ENCODE data around the gene SPOCK2.

SPOCK2 gene

DNA sequence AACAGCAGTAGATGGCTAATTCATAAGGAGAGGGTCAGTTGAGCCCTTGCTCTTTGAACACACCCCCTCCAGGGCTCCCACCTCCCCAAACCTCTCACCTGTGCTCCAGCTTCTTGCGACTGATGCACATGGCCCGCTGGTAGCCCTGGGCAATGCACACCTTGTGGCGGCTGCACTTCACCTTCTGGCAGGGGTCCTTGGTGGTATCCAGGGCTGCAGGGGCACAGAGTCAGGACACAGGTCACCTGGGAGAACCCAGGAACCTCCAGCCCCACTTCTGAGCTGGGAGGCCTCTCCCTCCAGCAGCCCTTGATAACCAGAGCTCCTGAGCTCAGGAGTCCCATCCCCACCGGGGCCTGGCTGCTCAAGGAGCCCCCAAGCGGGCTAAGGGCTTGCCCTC, 16.3 kb downstream of the SPOCK2 start:
- DNase-seq (ENCODE audit: low read depth): no peak

DNA sequence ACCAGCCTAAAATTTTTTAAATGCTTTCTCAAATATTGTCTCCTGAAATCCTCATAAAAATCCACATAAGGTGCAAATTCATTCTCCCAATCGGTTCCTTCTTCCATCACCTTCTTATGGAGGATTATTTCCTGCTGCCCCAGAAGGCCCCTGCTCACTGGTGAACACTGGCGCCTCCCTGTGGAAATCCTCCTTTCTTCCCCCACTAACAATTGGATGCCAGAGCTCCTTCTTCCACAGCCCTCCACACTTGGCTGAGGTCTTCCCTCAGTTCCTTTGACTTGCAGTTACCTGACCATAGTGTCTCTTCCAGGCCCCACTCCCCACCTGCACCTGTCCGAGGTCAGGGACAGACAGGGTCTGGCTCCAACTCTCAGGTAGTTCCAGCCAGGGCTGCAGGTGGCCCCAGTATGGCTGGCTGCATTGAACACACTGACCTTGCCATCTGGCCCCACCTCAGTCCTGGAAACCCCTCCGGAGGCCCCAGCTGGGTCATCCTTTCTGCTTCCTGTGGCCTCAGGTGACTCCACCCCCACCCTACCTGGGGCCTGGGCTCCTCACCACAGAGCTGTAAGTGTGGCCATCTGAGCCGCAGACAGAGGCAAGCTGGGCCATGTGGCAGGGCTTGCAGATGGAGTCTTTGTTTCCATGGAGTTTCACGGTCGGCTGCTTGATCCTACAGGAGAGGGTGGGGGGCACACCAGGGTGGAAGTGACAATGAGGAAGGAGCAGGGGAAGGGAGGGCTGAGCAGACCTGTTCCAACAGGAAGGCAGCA, 18.4 kb downstream of the SPOCK2 start:
- DNase-seq (ENCODE audit: low read depth): no peak

GRCh38 chr10:72068901-72069446, 19.4 kb downstream of the SPOCK2 start:
- peak; percentile 55 for DNase-seq (ENCODE audit: low read depth)

- DNase-seq (ENCODE audit: low read depth): no peak
Observed at GRCh38 chr10:72068126-72068765, 20.1 kb downstream of the SPOCK2 start.

GRCh38 chr10:72067463-72068125, 20.8 kb downstream of the SPOCK2 start:
- DNase-seq (ENCODE audit: low read depth): no peak

DNA sequence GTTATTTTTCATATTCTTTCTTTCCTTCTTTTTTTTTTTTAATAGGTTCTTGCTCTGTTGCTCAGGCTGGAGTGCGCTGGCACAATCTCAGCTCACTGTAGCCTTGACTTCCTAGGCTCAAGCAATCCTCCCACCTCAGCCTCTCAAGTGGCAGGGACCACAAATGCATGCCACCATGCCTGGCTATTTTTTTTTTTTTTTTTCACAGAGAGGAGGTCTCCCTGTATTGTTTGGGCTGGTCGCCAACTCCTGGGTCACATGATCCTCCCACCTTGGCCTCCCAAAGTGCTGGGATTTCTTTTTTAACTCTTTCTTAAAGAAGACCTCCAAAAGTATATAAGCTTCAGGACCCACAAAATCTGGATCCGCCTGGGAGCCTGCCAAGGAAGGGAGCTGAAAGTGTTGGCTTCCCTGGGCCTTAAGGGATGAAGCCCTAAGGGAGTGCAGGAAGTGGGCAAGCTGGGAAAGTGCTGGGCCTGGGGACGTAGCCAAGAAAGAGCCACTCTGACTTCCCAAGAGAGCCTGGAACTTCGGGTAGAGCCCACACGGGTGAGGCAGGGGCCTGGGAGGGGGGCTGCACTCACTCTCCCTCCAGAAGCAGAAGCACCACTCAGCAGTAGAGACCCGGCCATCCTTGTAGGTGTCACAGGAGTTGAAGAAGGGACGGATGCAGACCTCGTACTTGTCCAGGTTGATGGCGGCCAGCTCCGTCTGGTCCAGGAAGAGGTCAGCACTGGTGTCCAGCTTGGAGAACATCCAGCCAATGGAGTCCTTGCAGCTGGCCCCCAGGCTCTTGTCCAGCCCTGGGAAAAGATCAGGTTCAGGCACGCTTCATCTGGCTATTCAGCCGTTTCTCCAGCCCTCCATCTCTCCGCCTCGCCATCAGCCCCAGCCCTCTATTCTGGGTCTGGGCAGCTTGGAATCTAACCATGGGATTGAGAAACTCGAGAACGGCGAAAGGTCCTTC, 21.8 kb downstream of the SPOCK2 start:
- no peak for DNase-seq (ENCODE audit: low read depth)

- no peak for DNase-seq (ENCODE audit: low read depth)
Observed at GRCh38 chr10:72065439-72066025, 22.8 kb downstream of the SPOCK2 start.

- DNase-seq (ENCODE audit: low read depth): no peak
Observed at GRCh38 chr10:72063703-72064391, 24.5 kb downstream of the SPOCK2 start.

DNA sequence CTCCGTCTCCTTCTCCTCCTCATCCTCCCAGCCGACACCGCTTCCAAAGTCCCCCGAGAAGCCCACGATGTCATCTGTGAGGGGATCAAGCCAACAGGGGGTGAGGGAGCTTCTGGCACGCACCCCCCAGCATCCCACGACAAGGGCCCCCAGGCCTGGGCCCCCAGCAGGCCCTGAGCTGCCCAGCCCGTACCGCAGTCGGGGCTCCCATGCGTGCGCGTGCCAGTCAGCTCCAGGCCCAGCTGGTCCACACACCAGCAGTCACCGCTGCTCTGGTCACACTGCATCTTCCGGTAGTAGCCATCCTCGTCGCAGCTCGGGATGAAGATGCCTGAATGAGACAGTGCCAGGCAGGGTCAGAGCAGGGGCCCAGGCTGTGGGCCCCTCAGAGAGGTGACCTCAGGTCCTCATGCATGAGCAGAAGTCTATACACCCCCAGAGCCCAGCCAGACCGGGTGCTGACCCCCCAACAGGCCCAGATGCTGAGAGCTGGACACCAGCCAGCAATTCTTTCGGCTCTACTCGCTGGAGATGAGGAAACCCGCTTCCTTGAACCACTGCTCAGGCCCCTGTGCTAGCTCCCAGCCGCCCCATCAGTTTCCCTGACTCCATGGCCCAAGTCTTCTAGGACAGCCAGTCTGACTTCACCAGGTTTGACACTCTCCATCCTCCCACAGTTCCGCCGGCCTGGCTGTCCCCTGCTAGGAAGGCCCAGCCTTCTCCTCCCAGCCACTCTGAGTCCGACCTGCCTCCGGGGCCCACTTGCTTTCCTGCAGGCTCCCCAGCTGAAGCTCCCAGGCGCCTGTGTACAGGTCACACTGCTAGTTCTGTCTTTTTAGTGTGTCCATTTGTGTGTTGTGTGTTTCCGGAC, 25.3 kb downstream of the SPOCK2 start:
- no peak for DNase-seq (ENCODE audit: low read depth)

DNA sequence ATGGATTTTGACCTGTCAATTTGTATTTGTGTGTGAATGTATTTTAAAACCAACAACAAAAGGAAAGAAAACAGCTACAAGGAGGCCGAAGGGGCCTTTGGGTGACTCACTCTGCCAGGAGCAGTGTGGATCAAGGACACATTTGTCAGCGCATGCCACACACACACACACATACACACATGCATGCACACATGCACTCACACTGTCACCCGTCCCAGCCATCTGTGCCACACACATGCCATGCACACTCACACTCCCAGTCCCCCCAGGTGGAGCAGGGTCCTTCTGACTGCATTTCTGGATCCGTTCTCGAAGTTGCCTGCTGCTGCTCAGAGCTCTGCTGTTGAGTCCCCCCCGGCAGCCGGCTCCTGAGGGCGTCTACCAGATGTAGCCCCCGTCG, 26.0 kb downstream of the SPOCK2 start:
- DNase-seq (ENCODE audit: low read depth): peak; percentile 58

- no peak for DNase-seq (ENCODE audit: low read depth)
Observed at GRCh38 chr10:72061930-72062329, 26.4 kb downstream of the SPOCK2 start.

DNA sequence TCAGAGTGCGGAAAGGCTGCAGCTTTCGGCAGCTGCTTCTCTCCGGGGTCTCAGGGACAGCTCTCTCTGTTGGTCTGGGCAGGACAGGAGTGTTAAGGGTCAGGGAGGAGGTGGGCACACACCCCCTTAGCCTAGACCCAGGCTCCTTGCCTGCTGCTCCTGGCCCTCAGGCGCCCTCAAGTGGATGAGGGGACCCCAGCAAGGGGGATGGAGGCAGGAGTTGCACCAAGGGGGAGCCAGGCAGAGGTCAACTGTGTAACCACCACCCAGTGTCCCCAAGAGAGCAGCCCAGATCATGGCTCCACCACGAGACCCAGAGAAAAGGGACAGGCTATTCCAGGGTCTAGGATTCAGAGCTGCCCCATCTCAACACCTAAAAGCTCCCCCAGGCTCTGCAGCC, 26.9 kb downstream of the SPOCK2 start:
- no peak for DNase-seq (ENCODE audit: low read depth)

- no peak for DNase-seq (ENCODE audit: low read depth)
Observed at GRCh38 chr10:72059843-72060822, 28.2 kb downstream of the SPOCK2 start.

- DNase-seq (ENCODE audit: low read depth): no peak
Observed at GRCh38 chr10:72058989-72059842, 29.1 kb downstream of the SPOCK2 start.

DNA sequence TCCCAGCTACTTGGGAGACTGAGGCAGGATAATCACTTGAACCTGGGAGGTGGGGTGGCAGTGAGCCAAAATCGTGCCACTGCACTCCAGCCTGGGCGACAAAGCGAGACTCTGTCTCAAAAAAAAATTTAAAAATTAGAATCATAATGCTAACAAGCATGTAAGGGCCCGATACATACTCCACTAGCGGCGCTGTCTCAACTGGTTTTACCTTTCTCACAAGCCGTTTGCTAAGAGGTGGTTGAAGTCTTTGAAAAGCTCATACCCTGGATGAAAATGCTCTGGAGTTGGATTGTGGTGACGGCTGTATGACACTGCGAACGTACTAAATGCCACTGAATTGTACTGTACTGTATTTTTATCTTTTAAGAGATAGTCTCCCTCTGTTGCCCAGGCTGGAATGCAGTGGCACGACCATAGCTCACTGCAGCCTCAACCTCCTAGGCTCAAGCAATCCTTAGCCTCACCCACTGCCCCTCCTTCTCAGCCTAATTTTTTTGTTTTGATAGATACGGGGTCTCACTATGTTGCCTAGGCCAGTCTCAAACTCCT, 29.9 kb downstream of the SPOCK2 start:
- no peak for DNase-seq (ENCODE audit: low read depth)

GRCh38 chr10:72056932-72057751, 31.2 kb downstream of the SPOCK2 start:
- no peak for DNase-seq (ENCODE audit: low read depth)
